ENCODE results near the gene COL6A5. TPM values are rescaled to one million over a fixed set of nuclear protein-coding genes. Genes with fewer than 3 reads are reported as not detected.

Gene COL6A5
- total RNA-seq, 4 donors from 2014 or later, result 0.11 TPM; not detected in 3

- Histone ChIP-seq H3K9me3 (no peaks in the 10 kb centered on the region), H3K27ac (no peak overlapping the region), H3K4me3 (replicated peaks in 1 of 3) (no peak overlapping the region), H3K27me3 (no peaks in the 10 kb centered on the region), H3K36me3 (no peaks in the 10 kb centered on the region), H3K4me1 (no peaks in the 10 kb centered on the region)
- no peak for TF ChIP-seq POLR2A (IDR thresholded peaks at IDR 0.05)
- TF ChIP-seq, protein P1, sequence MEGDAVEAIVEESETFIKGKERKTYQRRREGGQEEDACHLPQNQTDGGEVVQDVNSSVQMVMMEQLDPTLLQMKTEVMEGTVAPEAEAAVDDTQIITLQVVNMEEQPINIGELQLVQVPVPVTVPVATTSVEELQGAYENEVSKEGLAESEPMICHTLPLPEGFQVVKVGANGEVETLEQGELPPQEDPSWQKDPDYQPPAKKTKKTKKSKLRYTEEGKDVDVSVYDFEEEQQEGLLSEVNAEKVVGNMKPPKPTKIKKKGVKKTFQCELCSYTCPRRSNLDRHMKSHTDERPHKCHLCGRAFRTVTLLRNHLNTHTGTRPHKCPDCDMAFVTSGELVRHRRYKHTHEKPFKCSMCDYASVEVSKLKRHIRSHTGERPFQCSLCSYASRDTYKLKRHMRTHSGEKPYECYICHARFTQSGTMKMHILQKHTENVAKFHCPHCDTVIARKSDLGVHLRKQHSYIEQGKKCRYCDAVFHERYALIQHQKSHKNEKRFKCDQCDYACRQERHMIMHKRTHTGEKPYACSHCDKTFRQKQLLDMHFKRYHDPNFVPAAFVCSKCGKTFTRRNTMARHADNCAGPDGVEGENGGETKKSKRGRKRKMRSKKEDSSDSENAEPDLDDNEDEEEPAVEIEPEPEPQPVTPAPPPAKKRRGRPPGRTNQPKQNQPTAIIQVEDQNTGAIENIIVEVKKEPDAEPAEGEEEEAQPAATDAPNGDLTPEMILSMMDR (IDR thresholded peaks at IDR 0.05), result no peak
- intact Hi-C loops (cut with DNase I), result no loop called here
- 81% methylated on average over 2 of the region's 2 CpGs for WGBS, 2 donors
- DNase-seq, result no peak
These were observed 187.8 kb downstream of the COL6A5 start for GRCh38 chr3:130533247-130533646.

Other genes with a start within 250 kb of the COL6A5 start
- gene COL6A6, start 171.5 kb downstream of the COL6A5 start, total RNA-seq, result under 1 TPM in 3 of 4 donors, not detected in 1; 0.24 to 0.67 (median 0.45) TPM

Measured in thyroid gland (tissue), 4 donors.